ENCODE measurements around the gene CREB5.

CREB5 gene

GRCh38 chr7:28617308-28617880 lies 205.1 kb downstream of the CREB5 start:
- no peaks in the 10 kb centered on the region for H3K9me3 ChIP-seq (ENCODE audit: low read length)
- H3K4me1 ChIP-seq (ENCODE audit: insufficient read depth, low read length) = no peaks in the 10 kb centered on the region
- H3K4me3 ChIP-seq (ENCODE audit: low read length) = no peak overlapping the region
- no peaks in the 10 kb centered on the region for H3K36me3 ChIP-seq (ENCODE audit: insufficient read depth, low read length)
- no peaks in the 10 kb centered on the region for H3K27me3 ChIP-seq (ENCODE audit: insufficient read depth, low read length)
- no peak overlapping the region for H2AFZ ChIP-seq (ENCODE audit: low read depth, low read length)

GRCh38 chr7:28618383-28618782 lies 206.1 kb downstream of the CREB5 start:
- H3K36me3 ChIP-seq (ENCODE audit: insufficient read depth, low read length) = no peaks in the 10 kb centered on the region
- no peak overlapping the region for H2AFZ ChIP-seq (ENCODE audit: low read depth, low read length)
- no peak overlapping the region for H3K4me3 ChIP-seq (ENCODE audit: low read length)
- no peaks in the 10 kb centered on the region for H3K27me3 ChIP-seq (ENCODE audit: insufficient read depth, low read length)
- no peaks in the 10 kb centered on the region for H3K9me3 ChIP-seq (ENCODE audit: low read length)
- H3K4me1 ChIP-seq (ENCODE audit: insufficient read depth, low read length) = no peaks in the 10 kb centered on the region

GRCh38 chr7:28619256-28619655 lies 206.9 kb downstream of the CREB5 start:
- Histone ChIP-seq H3K4me3 (ENCODE audit: low read length) (no peak overlapping the region), H3K27me3 (ENCODE audit: insufficient read depth, low read length) (no peaks in the 10 kb centered on the region), H2AFZ (ENCODE audit: low read depth, low read length) (no peak overlapping the region), H3K36me3 (ENCODE audit: insufficient read depth, low read length) (no peaks in the 10 kb centered on the region), H3K9me3 (ENCODE audit: low read length) (no peaks in the 10 kb centered on the region), H3K4me1 (ENCODE audit: insufficient read depth, low read length) (no peaks in the 10 kb centered on the region)

GRCh38 chr7:28621369-28621841 lies 209.1 kb downstream of the CREB5 start:
- no peaks in the 10 kb centered on the region for H3K36me3 ChIP-seq (ENCODE audit: insufficient read depth, low read length)
- H3K4me1 ChIP-seq (ENCODE audit: insufficient read depth, low read length) = peaks cover 4% of the 10 kb centered on the region
- H2AFZ ChIP-seq (ENCODE audit: low read depth, low read length) = no peak overlapping the region
- no peak overlapping the region for H3K4me3 ChIP-seq (ENCODE audit: low read length)
- H3K9me3 ChIP-seq (ENCODE audit: low read length) = no peaks in the 10 kb centered on the region
- no peaks in the 10 kb centered on the region for H3K27me3 ChIP-seq (ENCODE audit: insufficient read depth, low read length)

- H3K36me3 ChIP-seq (ENCODE audit: insufficient read depth, low read length) = no peaks in the 10 kb centered on the region
- no peak overlapping the region for H2AFZ ChIP-seq (ENCODE audit: low read depth, low read length)
- H3K27me3 ChIP-seq (ENCODE audit: insufficient read depth, low read length) = no peaks in the 10 kb centered on the region
- H3K4me3 ChIP-seq (ENCODE audit: low read length) = no peak overlapping the region
- H3K9me3 ChIP-seq (ENCODE audit: low read length) = no peaks in the 10 kb centered on the region
- H3K4me1 ChIP-seq (ENCODE audit: insufficient read depth, low read length) = peaks cover 4% of the 10 kb centered on the region
Observed at GRCh38 chr7:28623105-28623730, 210.9 kb downstream of the CREB5 start.

GRCh38 chr7:28623863-28624262 lies 211.5 kb downstream of the CREB5 start:
- Histone ChIP-seq H3K4me1 (ENCODE audit: insufficient read depth, low read length) (peaks cover 7% of the 10 kb centered on the region), H2AFZ (ENCODE audit: low read depth, low read length) (no peak overlapping the region), H3K4me3 (ENCODE audit: low read length) (no peak overlapping the region), H3K9me3 (ENCODE audit: low read length) (no peaks in the 10 kb centered on the region), H3K36me3 (ENCODE audit: insufficient read depth, low read length) (no peaks in the 10 kb centered on the region), H3K27me3 (ENCODE audit: insufficient read depth, low read length) (no peaks in the 10 kb centered on the region)

GRCh38 chr7:28625432-28625831 lies 213.1 kb downstream of the CREB5 start:
- peaks cover 14% of the 10 kb centered on the region for H3K4me1 ChIP-seq (ENCODE audit: insufficient read depth, low read length)
- no peaks in the 10 kb centered on the region for H3K36me3 ChIP-seq (ENCODE audit: insufficient read depth, low read length)
- no peak overlapping the region for H2AFZ ChIP-seq (ENCODE audit: low read depth, low read length)
- no peak overlapping the region for H3K4me3 ChIP-seq (ENCODE audit: low read length)
- H3K27me3 ChIP-seq (ENCODE audit: insufficient read depth, low read length) = no peaks in the 10 kb centered on the region
- H3K9me3 ChIP-seq (ENCODE audit: low read length) = no peaks in the 10 kb centered on the region

GRCh38 chr7:28626221-28626620 lies 213.9 kb downstream of the CREB5 start:
- H3K36me3 ChIP-seq (ENCODE audit: insufficient read depth, low read length) = no peaks in the 10 kb centered on the region
- no peak overlapping the region for H3K4me3 ChIP-seq (ENCODE audit: low read length)
- peaks cover 14% of the 10 kb centered on the region for H3K4me1 ChIP-seq (ENCODE audit: insufficient read depth, low read length)
- H3K27me3 ChIP-seq (ENCODE audit: insufficient read depth, low read length) = no peaks in the 10 kb centered on the region
- no peaks in the 10 kb centered on the region for H3K9me3 ChIP-seq (ENCODE audit: low read length)
- no peak overlapping the region for H2AFZ ChIP-seq (ENCODE audit: low read depth, low read length)

- Histone ChIP-seq H2AFZ (ENCODE audit: low read depth, low read length) (no peak overlapping the region), H3K4me1 (ENCODE audit: insufficient read depth, low read length) (peaks cover 14% of the 10 kb centered on the region), H3K9me3 (ENCODE audit: low read length) (no peaks in the 10 kb centered on the region), H3K36me3 (ENCODE audit: insufficient read depth, low read length) (no peaks in the 10 kb centered on the region), H3K4me3 (ENCODE audit: low read length) (no peak overlapping the region), H3K27me3 (ENCODE audit: insufficient read depth, low read length) (no peaks in the 10 kb centered on the region)
Observed at GRCh38 chr7:28626624-28627262, 214.4 kb downstream of the CREB5 start.

- Histone ChIP-seq H3K4me3 (ENCODE audit: low read length) (no peak overlapping the region), H2AFZ (ENCODE audit: low read depth, low read length) (no peak overlapping the region), H3K27me3 (ENCODE audit: insufficient read depth, low read length) (no peaks in the 10 kb centered on the region), H3K9me3 (ENCODE audit: low read length) (no peaks in the 10 kb centered on the region), H3K4me1 (ENCODE audit: insufficient read depth, low read length) (peaks cover 14% of the 10 kb centered on the region), H3K36me3 (ENCODE audit: insufficient read depth, low read length) (no peaks in the 10 kb centered on the region)
Observed at GRCh38 chr7:28627263-28627653, 214.9 kb downstream of the CREB5 start.

GRCh38 chr7:28627896-28628295 lies 215.6 kb downstream of the CREB5 start:
- Histone ChIP-seq H3K36me3 (ENCODE audit: insufficient read depth, low read length) (no peaks in the 10 kb centered on the region), H3K4me1 (ENCODE audit: insufficient read depth, low read length) (peaks cover 14% of the 10 kb centered on the region), H3K4me3 (ENCODE audit: low read length) (no peak overlapping the region), H3K9me3 (ENCODE audit: low read length) (no peaks in the 10 kb centered on the region), H2AFZ (ENCODE audit: low read depth, low read length) (no peak overlapping the region), H3K27me3 (ENCODE audit: insufficient read depth, low read length) (no peaks in the 10 kb centered on the region)

GRCh38 chr7:28629216-28629842 lies 217.0 kb downstream of the CREB5 start:
- H3K27me3 ChIP-seq (ENCODE audit: insufficient read depth, low read length) = no peaks in the 10 kb centered on the region
- no peak overlapping the region for H2AFZ ChIP-seq (ENCODE audit: low read depth, low read length)
- no peaks in the 10 kb centered on the region for H3K36me3 ChIP-seq (ENCODE audit: insufficient read depth, low read length)
- no peaks in the 10 kb centered on the region for H3K9me3 ChIP-seq (ENCODE audit: low read length)
- H3K4me3 ChIP-seq (ENCODE audit: low read length) = no peak overlapping the region
- peaks cover 14% of the 10 kb centered on the region for H3K4me1 ChIP-seq (ENCODE audit: insufficient read depth, low read length)

GRCh38 chr7:28630350-28630749 lies 218.0 kb downstream of the CREB5 start:
- Histone ChIP-seq H3K36me3 (ENCODE audit: insufficient read depth, low read length) (no peaks in the 10 kb centered on the region), H3K4me1 (ENCODE audit: insufficient read depth, low read length) (peaks cover 11% of the 10 kb centered on the region), H3K27me3 (ENCODE audit: insufficient read depth, low read length) (no peaks in the 10 kb centered on the region), H2AFZ (ENCODE audit: low read depth, low read length) (no peak overlapping the region), H3K4me3 (ENCODE audit: low read length) (no peak overlapping the region), H3K9me3 (ENCODE audit: low read length) (no peaks in the 10 kb centered on the region)
